GM23338 (cell line): ENCODE results near the gene CUEDC2. TPM values are rescaled to one million over a fixed set of nuclear protein-coding genes. Genes with fewer than 3 reads are reported as not detected.

ENCODE experiments used
- ATAC-seq: fragments of 200-7000 bp; cut with Tn5 transposase; 3 replicates; pipeline ENCODE4 v1.9.1; 2020
- DNase-seq: peaks from one replicate; pipeline ENCODE4 v3.0.0-alpha.2; 2015; ENCODE audit warnings: low spot score
- H2AFZ ChIP-seq: fragments of 200-600 bp; sonication (generic); 2 replicates; pipeline ENCODE4 v1.8.0; 2016; ENCODE audit warnings: antibody characterized with exemption, mild to moderate bottlenecking, moderate library complexity
- H3F3A ChIP-seq: fragments of 200-600 bp; sonication (generic); replicated peaks from 2 replicates; pipeline ENCODE4 v1.8.0; 2017; ENCODE audit warnings: antibody characterized with exemption, mixed run types, low read depth
- H3K27ac ChIP-seq: fragments of 200-600 bp; sonication (generic); 2 replicates; pipeline ENCODE4 v1.6.1; 2016; ENCODE audit warnings: low read depth
- H3K27me3 ChIP-seq: fragments of 200-600 bp; sonication (generic); 2 replicates; pipeline ENCODE4 v1.8.0; 2016; ENCODE audit warnings: mild to moderate bottlenecking, mixed run types, moderate library complexity; ENCODE audit not compliant: insufficient read depth
- H3K36me3 ChIP-seq: fragments of 200-600 bp; sonication (generic); 2 replicates; pipeline ENCODE4 v1.8.0; 2016; ENCODE audit warnings: mild to moderate bottlenecking; ENCODE audit not compliant: insufficient read depth
- H3K4me1 ChIP-seq: fragments of 200-600 bp; sonication (generic); 2 replicates; pipeline ENCODE4 v1.8.0; 2016; ENCODE audit warnings: mild to moderate bottlenecking, moderate library complexity; ENCODE audit not compliant: insufficient read depth
- H3K4me2 ChIP-seq: fragments of 200-600 bp; sonication (generic); 2 replicates; pipeline ENCODE4 v1.7.1; 2017; ENCODE audit warnings: mixed run types
- H3K4me3 ChIP-seq: fragments of 200-600 bp; sonication (generic); 2 replicates; pipeline ENCODE4 v1.6.1; 2016; ENCODE audit warnings: mixed run types
- H3K79me2 ChIP-seq: fragments of 200-600 bp; sonication (generic); replicated peaks from 2 replicates; pipeline ENCODE4 v1.8.0; 2017; ENCODE audit warnings: mild to moderate bottlenecking; ENCODE audit not compliant: insufficient read depth
- H3K9me2 ChIP-seq: fragments of 200-600 bp; sonication (generic); 2 replicates; pipeline ENCODE4 v1.8.0; 2017; ENCODE audit not compliant: insufficient read depth
- H4K20me1 ChIP-seq: fragments of 200-600 bp; sonication (generic); replicated peaks from 2 replicates; pipeline ENCODE4 v1.8.0; 2017; ENCODE audit warnings: mild to moderate bottlenecking; ENCODE audit not compliant: insufficient read depth
- H3K27ac Mint-ChIP-seq: 2 replicates; pipeline ENCODE4 v1.8.0; 2020; ENCODE audit warnings: inconsistent platforms, mild to moderate bottlenecking, moderate library complexity, mixed read lengths
- H3K27me3 Mint-ChIP-seq: 3 replicates; pipeline ENCODE4 v1.8.0; 2022; ENCODE audit warnings: low read depth, mild to moderate bottlenecking, moderate library complexity, mixed read lengths, inconsistent platforms; ENCODE audit not compliant: insufficient read depth, poor library complexity
- H3K36me3 Mint-ChIP-seq: 3 replicates; pipeline ENCODE4 v1.8.0; 2021; ENCODE audit warnings: low read depth, mild to moderate bottlenecking, inconsistent platforms, moderate library complexity, mixed read lengths
- H3K4me1 Mint-ChIP-seq: 3 replicates; pipeline ENCODE4 v1.8.0; 2020; ENCODE audit warnings: mild to moderate bottlenecking, inconsistent platforms, mixed read lengths
- H3K4me3 Mint-ChIP-seq: 3 replicates; pipeline ENCODE4 v1.8.0; 2021; ENCODE audit warnings: moderate library complexity, mild to moderate bottlenecking, inconsistent platforms, mixed read lengths
- H3K9me3 Mint-ChIP-seq: 3 replicates; pipeline ENCODE4 v1.8.0; 2020; ENCODE audit warnings: moderate library complexity, mild to moderate bottlenecking, inconsistent platforms, mixed read lengths
- CREB1 ChIP-seq: fragments of 250-450 bp; sonication (Bioruptor Pico); IDR thresholded peaks from 2 replicates; pipeline ENCODE4 v1.5.0; 2020; ENCODE audit warnings: low read depth, mild to moderate bottlenecking, moderate library complexity
- CTCF ChIP-seq, 2 experiments: fragments of 200-600 bp in 1 of 2; sonication (generic) in 1 of 2; conservative IDR thresholded peaks; 2 replicates each; pipeline versions ENCODE4 v1.5.1 to v1.6.1; 2016 to 2017; ENCODE audit warnings: antibody characterized with exemption in 2 of 2, low read depth in 2 of 2, mild to moderate bottlenecking in 2 of 2, moderate library complexity in 1 of 2
- ETS1 ChIP-seq: IDR thresholded peaks from 2 replicates; pipeline ENCODE4 v1.6.1; 2016; ENCODE audit warnings: antibody characterized with exemption
- EZH2 ChIP-seq: fragments of 200-600 bp; sonication (generic); IDR thresholded peaks from one replicate; pipeline ENCODE4 v1.8.0; 2017; ENCODE audit warnings: antibody characterized with exemption, mild to moderate bottlenecking, low read depth; ENCODE audit not compliant: unreplicated experiment
- EZH2phosphoT487 ChIP-seq: fragments of 200-600 bp; sonication (generic); IDR thresholded peaks from one replicate; pipeline ENCODE4 v1.8.1; 2018; ENCODE audit warnings: antibody characterized with exemption; ENCODE audit not compliant: unreplicated experiment
- JUNB ChIP-seq: IDR thresholded peaks from one replicate; pipeline ENCODE4 v1.6.1; 2016; ENCODE audit warnings: antibody characterized with exemption; ENCODE audit not compliant: unreplicated experiment
- NANOG ChIP-seq: IDR thresholded peaks from 2 replicates; pipeline ENCODE4 v1.6.1; 2016; ENCODE audit warnings: antibody characterized with exemption, borderline replicate concordance
- POLR2AphosphoS5 ChIP-seq: IDR thresholded peaks from 2 replicates; pipeline ENCODE4 v1.6.1; 2016; ENCODE audit warnings: antibody characterized with exemption, low read depth
- STAT1 ChIP-seq: IDR thresholded peaks from one replicate; pipeline ENCODE4 v1.6.1; 2016; ENCODE audit warnings: antibody characterized with exemption; ENCODE audit not compliant: unreplicated experiment
- ZNF114 ChIP-seq: fragments of 250-450 bp; sonication (Bioruptor Pico); IDR thresholded peaks from 2 replicates; pipeline ENCODE4 v1.5.0; 2020; ENCODE audit warnings: mild to moderate bottlenecking, moderate library complexity
- ZNF331 ChIP-seq: fragments of 250-450 bp; sonication (Bioruptor Pico); IDR thresholded peaks from 2 replicates; pipeline ENCODE4 v1.5.0; 2020; ENCODE audit warnings: low read depth, mild to moderate bottlenecking, moderate library complexity
- ZNF462 ChIP-seq: fragments of 250-450 bp; sonication (Bioruptor Pico); IDR thresholded peaks from 2 replicates; pipeline ENCODE4 v1.5.0; 2020; ENCODE audit warnings: mild to moderate bottlenecking, moderate library complexity
- polyA plus RNA-seq: library from polyadenylated mRNA; unstranded; fragments of >200 nt; fragmentation: Nextera tagmentation; extraction: Ambion mirVana; gene quantifications from 2 replicates; pipeline ENCODE4 v1.2.1, GENCODE V29; 2016
- total RNA-seq: library from RNA; depleted of rRNA; stranded (reverse); fragments of >200 nt; shearing (Covaris generic); gene quantifications from 2 replicates; pipeline ENCODE4 v1.2.3, GENCODE V29; 2014
- TF ChIP-seq, protein P1 (sequence below): IDR thresholded peaks from one replicate; pipeline ENCODE4 v1.6.1; 2018; ENCODE audit warnings: antibody characterized with exemption; ENCODE audit not compliant: unreplicated experiment

The CUEDC2 gene
- total and polyA plus RNA-seq, 2 experiments from 2014 or later = 39.2 to 47.3 TPM

DNA sequence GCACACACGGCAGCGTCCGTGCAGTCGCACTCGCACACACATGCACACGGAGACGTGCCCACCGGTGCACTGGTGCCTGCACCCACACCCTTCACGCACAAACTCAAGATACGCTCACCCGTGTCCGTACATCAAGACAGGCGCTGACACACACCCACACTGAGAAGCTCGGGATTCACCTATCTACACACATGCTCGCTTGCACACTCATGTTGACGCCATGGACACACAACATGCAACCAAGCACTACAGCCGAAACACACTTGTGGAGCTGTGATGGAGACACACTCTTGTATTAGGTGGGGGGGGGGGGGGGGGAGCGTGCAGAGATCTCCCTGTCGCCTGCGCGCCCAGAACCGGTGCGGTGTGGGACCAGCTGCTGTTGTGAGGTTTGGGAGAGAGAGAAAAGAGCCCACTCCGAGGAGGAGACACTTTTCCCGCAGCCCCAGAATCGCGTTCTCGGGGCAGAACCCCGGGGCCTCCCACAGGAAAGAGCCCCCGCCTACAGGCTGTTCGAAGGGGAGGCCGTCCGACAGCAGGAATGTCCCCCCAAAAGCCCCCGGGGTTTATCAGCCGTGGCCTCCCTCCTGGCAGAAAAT, 37.5 kb downstream of the CUEDC2 start:
- Histone ChIP-seq H3K4me2 (peak overlapping the region; percentile 96), H3K4me3 (peak overlapping the region; percentile 88), H4K20me1 (no peaks in the 10 kb centered on the region; the same call in 1 of the 2 replicates), H3K79me2 (no peaks in the 10 kb centered on the region), H3K27me3 (peaks cover 38% of the 10 kb centered on the region), H2AFZ (peak overlapping the region; percentile 97), H3K36me3 (no peaks in the 10 kb centered on the region), H3K27ac (no peak overlapping the region), H3K9me2 (no peaks in the 10 kb centered on the region), H3K4me1 (peaks cover 12% of the 10 kb centered on the region), H3F3A (0 out of 2 replicates have a peak, but pooled peaks cover 6% of the 10 kb centered on the region)
- Mint-ChIP-seq H3K4me3 (peak overlapping the region; percentile 82), H3K4me1 (peaks cover 16% of the 10 kb centered on the region), H3K36me3 (no peaks in the 10 kb centered on the region; the same call in 2 of the 3 replicates), H3K27me3 (peaks cover 42% of the 10 kb centered on the region), H3K9me3 (no peaks in the 10 kb centered on the region), H3K27ac (no peak overlapping the region)
- DNase-seq = no peak
- TF ChIP-seq CREB1 (CRISPR knock-in tag) (no peak), JUNB (no peak), ETS1 (no peak), NANOG (no peak), EZH2 (no peak), ZNF331 (CRISPR knock-in tag) (no peak), ZNF462 (CRISPR knock-in tag) (no peak), CTCF (conservative IDR thresholded peaks at IDR 0.05; ENCODE audit: low read depth in 2 of 2) (no peak), POLR2AphosphoS5 (no peak), STAT1 (no peak), EZH2phosphoT487 (no peak), ZNF114 (CRISPR knock-in tag) (no peak)
- TF ChIP-seq, protein P1, sequence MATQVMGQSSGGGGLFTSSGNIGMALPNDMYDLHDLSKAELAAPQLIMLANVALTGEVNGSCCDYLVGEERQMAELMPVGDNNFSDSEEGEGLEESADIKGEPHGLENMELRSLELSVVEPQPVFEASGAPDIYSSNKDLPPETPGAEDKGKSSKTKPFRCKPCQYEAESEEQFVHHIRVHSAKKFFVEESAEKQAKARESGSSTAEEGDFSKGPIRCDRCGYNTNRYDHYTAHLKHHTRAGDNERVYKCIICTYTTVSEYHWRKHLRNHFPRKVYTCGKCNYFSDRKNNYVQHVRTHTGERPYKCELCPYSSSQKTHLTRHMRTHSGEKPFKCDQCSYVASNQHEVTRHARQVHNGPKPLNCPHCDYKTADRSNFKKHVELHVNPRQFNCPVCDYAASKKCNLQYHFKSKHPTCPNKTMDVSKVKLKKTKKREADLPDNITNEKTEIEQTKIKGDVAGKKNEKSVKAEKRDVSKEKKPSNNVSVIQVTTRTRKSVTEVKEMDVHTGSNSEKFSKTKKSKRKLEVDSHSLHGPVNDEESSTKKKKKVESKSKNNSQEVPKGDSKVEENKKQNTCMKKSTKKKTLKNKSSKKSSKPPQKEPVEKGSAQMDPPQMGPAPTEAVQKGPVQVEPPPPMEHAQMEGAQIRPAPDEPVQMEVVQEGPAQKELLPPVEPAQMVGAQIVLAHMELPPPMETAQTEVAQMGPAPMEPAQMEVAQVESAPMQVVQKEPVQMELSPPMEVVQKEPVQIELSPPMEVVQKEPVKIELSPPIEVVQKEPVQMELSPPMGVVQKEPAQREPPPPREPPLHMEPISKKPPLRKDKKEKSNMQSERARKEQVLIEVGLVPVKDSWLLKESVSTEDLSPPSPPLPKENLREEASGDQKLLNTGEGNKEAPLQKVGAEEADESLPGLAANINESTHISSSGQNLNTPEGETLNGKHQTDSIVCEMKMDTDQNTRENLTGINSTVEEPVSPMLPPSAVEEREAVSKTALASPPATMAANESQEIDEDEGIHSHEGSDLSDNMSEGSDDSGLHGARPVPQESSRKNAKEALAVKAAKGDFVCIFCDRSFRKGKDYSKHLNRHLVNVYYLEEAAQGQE = no peak
- peak; percentile 0; the same call in 1 of the 3 replicates for ATAC-seq
